ENCODE data around the gene GSK3A.

- TF ChIP-seq JUND (IDR thresholded peaks at IDR 0.05; ENCODE audit: low read length) (no peak), TEAD4 (IDR thresholded peaks at IDR 0.05; ENCODE audit: low read depth, low read length) (no peak), POLR2A (IDR thresholded peaks at IDR 0.05; ENCODE audit: control extremely low read depth in 1 of 2, low read depth in 2 of 2, low read length in 2 of 2) (no peak), CTCF (IDR thresholded peaks at IDR 0.05; ENCODE audit: control extremely low read depth in 1 of 3, insufficient read depth in 1 of 3, low read depth in 1 of 3, low read length in 3 of 3) (no peak)
These were observed 34.6 kb downstream of the GSK3A start for GRCh38 chr19:42207767-42208271.
